Neural progenitor cell (in vitro differentiated cells): ENCODE results near the gene LMNB1.
"Not testable (repeated sequence)": the region's sequence is repeated elsewhere in the genome, so short reads cannot be mapped to it uniquely, and the experiment has no call there.

Source experiments
- CTCF ChIP-seq: fragments of 200-600 bp; sonication (generic); IDR thresholded peaks from 2 replicates; pipeline ENCODE4 v1.5.1; 2017; ENCODE audit warnings: antibody characterized with exemption, mild to moderate bottlenecking
- EZH2 ChIP-seq: fragments of 200-600 bp; sonication (generic); IDR thresholded peaks from 2 replicates; pipeline ENCODE4 v1.6.1; 2017; ENCODE audit warnings: antibody characterized with exemption, mild to moderate bottlenecking, moderate library complexity
- EZH2phosphoT487 ChIP-seq: fragments of 200-600 bp; sonication (generic); IDR thresholded peaks from 2 replicates; pipeline ENCODE4 v1.6.1; 2017; ENCODE audit warnings: antibody characterized with exemption

- TF ChIP-seq CTCF, EZH2, EZH2phosphoT487: not testable (repeated sequence)
Measured at GRCh38 chr5:126788409-126788808, 11.5 kb downstream of the LMNB1 start.
